ENCODE results near the gene PKIB.
"Not testable (repeated sequence)": the region's sequence is repeated elsewhere in the genome, so short reads cannot be mapped to it uniquely, and the experiment has no call there.

PKIB gene

GRCh38 chr6:122621638-122622037, 11.4 kb downstream of the PKIB start:
- no peak for DNase-seq

GRCh38 chr6:122622479-122622878, 12.3 kb downstream of the PKIB start:
- no peak for DNase-seq

GRCh38 chr6:122623279-122623678, 13.1 kb downstream of the PKIB start:
- no peak for DNase-seq

- no peak for DNase-seq
Measured at GRCh38 chr6:122624853-122625252, 14.6 kb downstream of the PKIB start.

- DNase-seq, result no peak
Measured at GRCh38 chr6:122628714-122629113, 18.5 kb downstream of the PKIB start.

- no peak for DNase-seq
Measured at GRCh38 chr6:122631571-122632249, 21.5 kb downstream of the PKIB start.

- DNase-seq, result no peak
Measured at GRCh38 chr6:122640366-122640765, 30.2 kb downstream of the PKIB start.

- DNase-seq, result no peak
Measured at GRCh38 chr6:122641819-122642218, 31.6 kb downstream of the PKIB start.

- not testable (repeated sequence) for DNase-seq
Measured at GRCh38 chr6:122642604-122643003, 32.4 kb downstream of the PKIB start.

GRCh38 chr6:122645256-122645655, 35.1 kb downstream of the PKIB start:
- DNase-seq, result no peak

GRCh38 chr6:122647765-122648164, 37.6 kb downstream of the PKIB start:
- no peak for DNase-seq

GRCh38 chr6:122648726-122649125, 38.5 kb downstream of the PKIB start:
- no peak for DNase-seq

- no peak for DNase-seq
Measured at GRCh38 chr6:122649701-122650100, 39.5 kb downstream of the PKIB start.

GRCh38 chr6:122650403-122650802, 40.2 kb downstream of the PKIB start:
- DNase-seq, result no peak

- no peak for DNase-seq
Measured at GRCh38 chr6:122651031-122651430, 40.8 kb downstream of the PKIB start.

GRCh38 chr6:122651604-122652003, 41.4 kb downstream of the PKIB start:
- no peak for DNase-seq

GRCh38 chr6:122652431-122652830, 42.2 kb downstream of the PKIB start:
- no peak for DNase-seq

- no peak for DNase-seq
Measured at GRCh38 chr6:122653094-122653493, 42.9 kb downstream of the PKIB start.

GRCh38 chr6:122654012-122654411, 43.8 kb downstream of the PKIB start:
- DNase-seq, result no peak

GRCh38 chr6:122657601-122658000, 47.4 kb downstream of the PKIB start:
- no peak for DNase-seq

GRCh38 chr6:122660296-122660695, 50.1 kb downstream of the PKIB start:
- DNase-seq, result no peak

GRCh38 chr6:122663981-122664380, 53.8 kb downstream of the PKIB start:
- no peak for DNase-seq

GRCh38 chr6:122665929-122666328, 55.7 kb downstream of the PKIB start:
- no peak for DNase-seq

GRCh38 chr6:122666418-122666817, 56.2 kb downstream of the PKIB start:
- no peak for DNase-seq

- no peak for DNase-seq
Measured at GRCh38 chr6:122669418-122669817, 59.2 kb downstream of the PKIB start.
